Loucy (cell line): ENCODE results near the gene CIITA.

Source experiments
- H2AFZ ChIP-seq: fragments of 200-600 bp; sonication (generic); 2 replicates; pipeline ENCODE4 v1.6.0; 2016; ENCODE audit warnings: antibody characterized with exemption, mild to moderate bottlenecking, low read length, moderate library complexity
- H3F3A ChIP-seq: fragments of 200-600 bp; 2 replicates; pipeline ENCODE4 v1.6.0; 2016; ENCODE audit warnings: antibody characterized with exemption, low read depth, mild to moderate bottlenecking
- H3K27me3 ChIP-seq: fragments of 200-600 bp; sonication (generic); 2 replicates; pipeline ENCODE4 v1.6.1; 2014; ENCODE audit warnings: low read length, mild to moderate bottlenecking; ENCODE audit not compliant: insufficient read depth, poor library complexity, severe bottlenecking
- H3K36me3 ChIP-seq: fragments of 200-600 bp; sonication (generic); 2 replicates; pipeline ENCODE4 v1.6.1; 2016; ENCODE audit warnings: low read length; ENCODE audit not compliant: insufficient read depth
- H3K4me1 ChIP-seq: fragments of 200-600 bp; sonication (generic); 2 replicates; pipeline ENCODE4 v1.5.1; 2014; ENCODE audit warnings: low read length, mild to moderate bottlenecking; ENCODE audit not compliant: insufficient read depth, poor library complexity, severe bottlenecking
- H3K4me2 ChIP-seq: fragments of 200-600 bp; sonication (generic); 2 replicates; pipeline ENCODE4 v1.6.0; 2014; ENCODE audit warnings: antibody characterized with exemption, low read length, low read depth, mild to moderate bottlenecking; ENCODE audit not compliant: poor library complexity, severe bottlenecking
- H3K4me3 ChIP-seq: fragments of 200-600 bp; sonication (generic); 2 replicates; pipeline ENCODE4 v1.5.1; 2014; ENCODE audit warnings: low read length, mild to moderate bottlenecking, mixed read lengths; ENCODE audit not compliant: poor library complexity, severe bottlenecking
- H3K79me2 ChIP-seq: fragments of 200-600 bp; sonication (generic); 2 replicates; pipeline ENCODE4 v1.6.1; 2014; ENCODE audit warnings: low read length; ENCODE audit not compliant: insufficient read depth
- H3K9ac ChIP-seq: fragments of 200-600 bp; sonication (generic); 2 replicates; pipeline ENCODE4 v1.6.0; 2014; ENCODE audit warnings: mild to moderate bottlenecking, low read depth, low read length, moderate library complexity; ENCODE audit not compliant: poor library complexity, severe bottlenecking
- H3K9me2 ChIP-seq: fragments of 200-600 bp; sonication (generic); replicated peaks from 2 replicates; pipeline ENCODE4 v1.6.1; 2016; ENCODE audit warnings: low read depth, low read length, mixed read lengths
- H3K9me3 ChIP-seq: fragments of 200-600 bp; sonication (generic); 2 replicates; pipeline ENCODE4 v1.6.1; 2014; ENCODE audit warnings: mild to moderate bottlenecking, antibody characterized with exemption, low read length, low read depth; ENCODE audit not compliant: insufficient read depth
- H4K20me1 ChIP-seq: fragments of 200-600 bp; sonication (generic); 2 replicates; pipeline ENCODE4 v1.6.0; 2014; ENCODE audit warnings: antibody characterized with exemption, low read length, mild to moderate bottlenecking; ENCODE audit not compliant: insufficient read depth, poor library complexity, severe bottlenecking
- CTCF ChIP-seq: fragments of 200-600 bp; sonication (generic); conservative IDR thresholded peaks from 2 replicates; pipeline ENCODE4 v1.5.1; 2014; ENCODE audit warnings: mild to moderate bottlenecking, antibody characterized with exemption, low read length
- EZH2phosphoT487 ChIP-seq: fragments of 200-600 bp; IDR thresholded peaks from 2 replicates; pipeline ENCODE4 v1.6.1; 2018; ENCODE audit warnings: antibody characterized with exemption, mild to moderate bottlenecking, moderate library complexity, borderline replicate concordance

Gene CIITA

GRCh38 chr16:10976634-10977033, 99.6 kb downstream of the CIITA start:
- H3K79me2 ChIP-seq: no peaks in the 10 kb centered on the region
- no peaks in the 10 kb centered on the region for H4K20me1 ChIP-seq
- H2AFZ ChIP-seq: no peak overlapping the region
- H3K4me1 ChIP-seq: no peaks in the 10 kb centered on the region
- H3K36me3 ChIP-seq: peaks cover 8% of the 10 kb centered on the region; the same call in 1 of the 2 replicates
- no peaks in the 10 kb centered on the region for H3F3A ChIP-seq
- H3K4me2 ChIP-seq: no peak overlapping the region
- H3K9ac ChIP-seq: no peak overlapping the region
- H3K9me3 ChIP-seq: no peaks in the 10 kb centered on the region
- H3K9me2 ChIP-seq: no peaks in the 10 kb centered on the region
- H3K4me3 ChIP-seq: no peak overlapping the region
- TF ChIP-seq EZH2phosphoT487: no peak
- no peaks in the 10 kb centered on the region for H3K27me3 ChIP-seq

GRCh38 chr16:10978124-10978523, 101.1 kb downstream of the CIITA start:
- Histone ChIP-seq H3K4me2 (no peak overlapping the region), H3K9ac (no peak overlapping the region), H3K4me3 (no peak overlapping the region), H3K9me2 (no peaks in the 10 kb centered on the region), H3K79me2 (no peaks in the 10 kb centered on the region), H3K36me3 (peaks cover 3% of the 10 kb centered on the region; the same call in 1 of the 2 replicates), H3F3A (no peaks in the 10 kb centered on the region), H4K20me1 (no peaks in the 10 kb centered on the region), H2AFZ (no peak overlapping the region), H3K4me1 (no peaks in the 10 kb centered on the region), H3K27me3 (no peaks in the 10 kb centered on the region), H3K9me3 (no peaks in the 10 kb centered on the region)
- TF ChIP-seq CTCF: no peak
- no peak for TF ChIP-seq EZH2phosphoT487

GRCh38 chr16:10978871-10979446, 102.0 kb downstream of the CIITA start:
- Histone ChIP-seq H3K4me2 (no peak overlapping the region), H3K4me3 (no peak overlapping the region), H3K79me2 (no peaks in the 10 kb centered on the region), H3F3A (no peaks in the 10 kb centered on the region), H3K27me3 (no peaks in the 10 kb centered on the region), H3K9me3 (no peaks in the 10 kb centered on the region), H3K9ac (no peak overlapping the region), H2AFZ (no peak overlapping the region), H4K20me1 (no peaks in the 10 kb centered on the region), H3K9me2 (no peaks in the 10 kb centered on the region), H3K4me1 (no peaks in the 10 kb centered on the region), H3K36me3 (no peaks in the 10 kb centered on the region; the same call in 1 of the 2 replicates)
- TF ChIP-seq CTCF (no peak), EZH2phosphoT487 (no peak)
